HG03442 (cell line): ENCODE measurements around the gene LDB2.

Experiments used
- ATAC-seq: cut with Tn5 transposase; IDR thresholded peaks from one replicate; pipeline ENCODE4 v1.9.1; 2021; ENCODE audit warnings: mild to moderate bottlenecking, moderate library complexity; ENCODE audit not compliant: unreplicated experiment

Gene LDB2

GRCh38 chr4:16760617-16761363 lies 137.7 kb downstream of the LDB2 start:
- no peak for ATAC-seq

- ATAC-seq = no peak
These were observed 138.4 kb downstream of the LDB2 start for GRCh38 chr4:16759931-16760582.

- ATAC-seq = no peak
These were observed 139.6 kb downstream of the LDB2 start for GRCh38 chr4:16758816-16759215.

- no peak for ATAC-seq
These were observed 140.2 kb downstream of the LDB2 start for GRCh38 chr4:16758255-16758654.

GRCh38 chr4:16757080-16757521 lies 141.3 kb downstream of the LDB2 start:
- no peak for ATAC-seq

- no peak for ATAC-seq
These were observed 144.3 kb downstream of the LDB2 start for GRCh38 chr4:16754104-16754503.

- no peak for ATAC-seq
These were observed 146.3 kb downstream of the LDB2 start for GRCh38 chr4:16752150-16752549.

GRCh38 chr4:16750882-16751642 lies 147.4 kb downstream of the LDB2 start:
- no peak for ATAC-seq

GRCh38 chr4:16750216-16750615 lies 148.2 kb downstream of the LDB2 start:
- no peak for ATAC-seq

- ATAC-seq = no peak
These were observed 152.6 kb downstream of the LDB2 start for GRCh38 chr4:16745887-16746286.

GRCh38 chr4:16745009-16745635 lies 153.3 kb downstream of the LDB2 start:
- no peak for ATAC-seq

GRCh38 chr4:16741287-16741686 lies 157.2 kb downstream of the LDB2 start:
- no peak for ATAC-seq

- ATAC-seq = no peak
These were observed 158.3 kb downstream of the LDB2 start for GRCh38 chr4:16739997-16740624.

GRCh38 chr4:16738558-16738957 lies 159.9 kb downstream of the LDB2 start:
- no peak for ATAC-seq

GRCh38 chr4:16733509-16733908 lies 164.9 kb downstream of the LDB2 start:
- ATAC-seq = no peak

GRCh38 chr4:16732741-16733140 lies 165.7 kb downstream of the LDB2 start:
- no peak for ATAC-seq

GRCh38 chr4:16731776-16732380 lies 166.6 kb downstream of the LDB2 start:
- ATAC-seq = no peak

- ATAC-seq = no peak
These were observed 167.8 kb downstream of the LDB2 start for GRCh38 chr4:16730522-16731205.

- ATAC-seq = no peak
These were observed 169.1 kb downstream of the LDB2 start for GRCh38 chr4:16729336-16729735.

- no peak for ATAC-seq
These were observed 169.6 kb downstream of the LDB2 start for GRCh38 chr4:16728849-16729248.
